ENCODE data around the gene KCNJ6.

- TF ChIP-seq CTCF (IDR thresholded peaks at IDR 0.05; ENCODE audit: low read depth, low read length) (no peak), EZH2phosphoT487 (IDR thresholded peaks at IDR 0.05; ENCODE audit: low read depth) (no peak)
Observed at GRCh38 chr21:37766129-37766528, 150.1 kb downstream of the KCNJ6 start.
